Measurements from ENCODE around the gene ARHGAP35.
"Not testable (repeated sequence)": the region's sequence is repeated elsewhere in the genome, so short reads cannot be mapped to it uniquely, and the experiment has no call there.

The ARHGAP35 gene

DNA sequence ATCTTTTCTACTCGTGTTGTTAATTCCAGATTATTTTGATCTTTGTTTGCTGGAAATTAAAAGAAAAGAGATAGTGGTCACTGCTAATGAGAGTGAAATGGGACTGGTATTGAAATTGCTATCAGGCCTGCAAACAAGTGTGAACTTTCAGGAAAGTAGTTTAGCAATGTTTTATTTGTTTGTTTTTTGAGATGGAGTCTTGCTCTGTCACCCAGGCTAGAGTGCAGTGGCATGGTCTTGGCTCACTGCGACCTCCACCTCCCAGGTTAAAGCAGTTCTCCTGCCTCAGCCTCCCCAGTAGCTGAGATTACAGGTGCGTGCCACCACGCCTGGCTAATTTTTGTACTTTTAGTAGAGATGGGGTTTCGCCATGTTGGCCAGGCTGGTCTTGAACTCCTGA is 10.4 kb downstream of the ARHGAP35 start:
- DNase-seq (ENCODE audit: low read depth) = not testable (repeated sequence)

DNA sequence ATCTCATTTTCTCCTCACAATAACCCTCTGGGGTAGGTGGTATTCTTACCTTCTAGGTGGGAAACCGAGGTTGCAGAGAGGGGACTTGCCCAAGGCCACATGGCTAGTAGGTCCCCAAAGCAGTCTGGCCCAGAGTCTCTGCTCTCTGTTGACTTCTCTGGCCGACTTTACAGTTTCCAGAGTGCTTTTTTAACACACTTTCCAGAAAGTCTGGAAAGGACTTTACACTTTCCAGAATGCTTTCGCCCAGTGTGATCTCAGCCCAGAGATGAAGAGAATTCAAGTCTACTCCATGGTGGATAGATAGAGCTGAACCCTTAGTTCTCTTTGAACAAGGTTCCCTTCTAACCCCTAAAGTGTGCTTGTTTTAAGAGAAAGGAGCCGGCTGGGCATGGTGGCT is 12.2 kb downstream of the ARHGAP35 start:
- no peak for DNase-seq (ENCODE audit: low read depth)

DNA sequence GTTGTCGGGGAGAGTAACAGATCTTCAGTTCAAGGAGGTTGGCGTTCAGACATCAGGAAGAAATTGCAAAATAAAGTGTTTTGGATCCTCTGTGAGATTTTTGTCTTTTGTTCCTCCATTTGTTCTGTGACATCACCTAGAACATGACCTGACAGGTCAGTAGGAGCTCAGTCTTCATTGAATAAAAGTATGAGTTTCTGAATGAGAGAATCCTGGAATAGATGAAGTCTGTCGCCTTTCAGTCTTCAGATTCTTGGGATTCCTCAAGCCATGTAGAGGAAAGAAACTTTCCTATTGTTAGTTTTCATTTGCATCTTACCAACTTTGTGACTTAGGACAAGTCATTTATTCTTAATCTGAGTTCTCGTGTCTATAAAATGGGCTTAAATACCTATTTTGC is 14.4 kb downstream of the ARHGAP35 start:
- DNase-seq (ENCODE audit: low read depth) = no peak

DNA sequence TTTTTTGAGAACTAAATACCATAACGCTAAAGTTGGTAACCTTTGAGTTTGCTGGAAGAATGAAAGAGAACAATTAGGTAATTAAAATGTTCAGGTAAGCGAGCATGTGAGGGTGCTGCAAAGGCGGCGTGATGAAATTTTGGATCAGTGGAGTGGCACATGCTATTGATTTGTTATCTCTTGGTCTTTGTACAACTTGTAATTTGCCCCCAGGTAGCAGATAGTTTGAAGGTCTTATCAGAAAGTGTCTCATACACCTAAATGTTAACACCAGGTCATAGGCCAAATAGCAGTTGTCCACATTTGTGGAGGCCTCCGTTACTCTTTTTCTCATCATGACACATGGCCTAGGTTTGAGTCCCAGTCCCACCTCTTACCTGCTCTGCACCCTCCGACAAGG is 14.9 kb downstream of the ARHGAP35 start:
- no peak for DNase-seq (ENCODE audit: low read depth)

DNA sequence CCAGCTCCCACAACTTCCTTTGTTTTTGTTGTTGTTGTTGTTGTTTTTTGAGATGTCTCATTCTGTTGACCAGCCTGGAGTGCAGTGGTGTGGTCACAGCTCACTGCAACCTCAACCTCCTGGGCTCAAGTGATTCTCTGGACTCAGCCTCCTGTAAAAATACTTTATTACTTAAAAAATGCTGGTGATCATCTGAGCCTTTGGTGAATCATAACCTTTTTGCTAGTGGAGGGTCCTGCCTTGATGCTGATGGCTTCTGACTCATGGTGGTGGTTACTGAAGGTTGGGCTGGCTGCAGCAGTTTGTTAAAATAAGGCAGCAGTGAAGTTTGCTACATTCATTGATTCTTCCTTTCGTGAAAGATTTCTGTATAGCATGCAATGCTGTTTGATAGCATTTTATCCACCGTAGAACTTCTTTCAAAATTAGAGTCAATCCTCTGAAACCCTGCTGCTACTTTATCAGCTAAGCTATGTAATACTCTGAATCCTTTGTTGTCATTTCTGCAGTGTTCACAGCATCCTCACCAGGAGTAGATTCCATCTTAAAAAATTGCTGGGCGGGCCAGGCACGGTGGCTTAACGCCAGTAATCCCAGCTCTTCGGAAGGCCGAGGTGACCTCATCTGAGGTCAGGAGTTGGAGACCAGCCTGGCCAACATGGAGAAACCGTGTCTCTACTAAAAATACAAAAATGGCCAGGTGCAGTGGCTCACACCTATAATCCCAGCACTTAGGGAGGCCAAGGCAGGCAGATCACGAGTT is 18.0 kb downstream of the ARHGAP35 start:
- peak; percentile 87 for DNase-seq (ENCODE audit: low read depth)

DNA sequence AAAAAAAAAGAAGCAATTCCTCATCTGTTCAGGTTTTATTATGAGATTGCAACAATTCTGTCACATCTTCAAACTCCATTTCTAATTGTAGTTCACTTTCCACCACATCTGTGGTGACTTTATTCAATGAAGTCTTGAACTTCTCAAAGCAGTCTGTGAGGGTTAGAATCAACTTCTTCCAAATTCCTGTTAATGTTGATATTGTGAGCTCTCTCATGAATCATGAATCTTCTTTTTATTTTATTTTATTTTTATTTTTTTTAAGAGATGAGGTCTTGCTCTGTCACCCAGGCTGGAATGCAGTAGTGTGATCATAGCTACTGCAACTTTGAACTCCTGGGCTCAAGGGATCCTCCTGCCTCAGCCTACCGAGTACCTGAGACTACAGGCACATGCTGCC is 19.6 kb downstream of the ARHGAP35 start:
- no peak for DNase-seq (ENCODE audit: low read depth)

DNA sequence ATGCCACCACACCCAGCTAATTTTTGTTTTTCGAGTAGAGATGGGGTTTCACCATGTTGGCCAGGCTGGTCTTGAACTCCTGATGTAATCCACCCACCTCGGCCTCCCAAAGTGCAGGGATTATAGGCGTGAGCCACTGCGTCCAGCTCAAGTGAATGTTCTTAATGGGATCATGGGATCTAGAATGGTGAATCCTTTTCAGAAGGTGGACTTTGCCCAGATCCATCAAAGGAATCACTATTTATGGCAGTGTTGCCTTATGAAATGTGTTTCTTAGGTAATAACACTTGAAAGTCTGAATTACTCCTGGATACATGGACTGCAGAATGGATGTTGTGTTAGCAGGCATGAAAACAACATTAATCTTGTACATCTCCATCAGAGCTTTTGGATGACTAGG is 20.3 kb downstream of the ARHGAP35 start:
- DNase-seq (ENCODE audit: low read depth) = no peak

DNA sequence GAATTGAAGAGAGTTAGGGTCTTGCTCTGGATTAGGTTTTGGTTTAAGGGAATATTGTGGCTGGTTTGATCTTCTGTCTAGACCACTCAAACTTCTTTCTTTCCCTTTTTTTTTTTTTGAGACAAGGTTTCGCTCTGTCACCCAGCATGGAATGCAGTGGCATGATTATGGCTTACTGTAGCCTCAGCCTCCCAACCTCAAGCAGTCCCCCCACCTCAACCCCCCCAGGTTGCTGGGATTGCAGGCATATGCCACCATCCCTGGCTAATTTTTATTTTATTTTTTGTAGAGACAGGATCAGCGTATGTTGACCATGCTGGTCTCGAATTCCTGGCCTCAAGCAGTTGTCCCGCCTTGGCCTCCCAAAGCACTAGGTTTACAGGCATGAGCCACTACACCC is 21.2 kb downstream of the ARHGAP35 start:
- DNase-seq (ENCODE audit: low read depth) = no peak

DNA sequence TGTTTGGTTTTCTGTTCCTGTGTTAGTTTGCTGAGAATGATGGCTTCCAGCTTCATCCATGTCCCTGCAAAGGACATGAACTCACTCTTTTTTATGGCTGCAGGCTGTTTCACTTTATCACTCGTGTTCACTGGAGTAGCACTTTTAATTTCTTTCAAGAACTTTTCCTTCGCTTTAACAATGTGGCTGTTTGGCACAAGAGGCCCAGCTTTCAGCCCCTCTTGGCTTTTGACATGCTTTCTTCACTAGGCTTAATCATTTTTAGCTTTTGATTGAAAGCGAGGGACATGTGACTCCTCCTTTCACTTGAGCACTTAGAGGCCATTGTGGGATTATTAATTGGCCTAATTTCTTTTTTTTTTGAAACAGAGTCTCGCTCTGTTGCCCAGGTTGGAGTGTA is 22.0 kb downstream of the ARHGAP35 start:
- not testable (repeated sequence) for DNase-seq (ENCODE audit: low read depth)

DNA sequence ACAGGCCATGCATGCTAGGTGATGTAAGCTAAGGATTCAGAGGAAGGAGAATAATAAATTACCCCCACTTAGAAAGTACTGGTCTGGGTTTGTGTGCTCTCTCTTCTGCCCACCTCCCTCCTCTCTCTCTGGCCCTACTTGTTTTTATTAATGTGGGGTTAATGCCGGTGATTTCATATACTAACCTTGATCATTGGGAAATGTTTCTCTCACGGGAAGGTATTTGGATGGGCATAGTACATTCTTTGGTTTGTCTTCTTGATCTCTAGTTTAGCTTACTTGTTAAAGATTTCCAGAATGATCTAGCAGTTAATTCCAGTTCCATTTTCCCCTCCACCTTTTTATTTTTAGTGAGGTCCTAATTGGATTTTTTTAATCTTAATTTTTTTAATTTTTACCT is 24.6 kb downstream of the ARHGAP35 start:
- DNase-seq (ENCODE audit: low read depth) = peak; percentile 50

DNA sequence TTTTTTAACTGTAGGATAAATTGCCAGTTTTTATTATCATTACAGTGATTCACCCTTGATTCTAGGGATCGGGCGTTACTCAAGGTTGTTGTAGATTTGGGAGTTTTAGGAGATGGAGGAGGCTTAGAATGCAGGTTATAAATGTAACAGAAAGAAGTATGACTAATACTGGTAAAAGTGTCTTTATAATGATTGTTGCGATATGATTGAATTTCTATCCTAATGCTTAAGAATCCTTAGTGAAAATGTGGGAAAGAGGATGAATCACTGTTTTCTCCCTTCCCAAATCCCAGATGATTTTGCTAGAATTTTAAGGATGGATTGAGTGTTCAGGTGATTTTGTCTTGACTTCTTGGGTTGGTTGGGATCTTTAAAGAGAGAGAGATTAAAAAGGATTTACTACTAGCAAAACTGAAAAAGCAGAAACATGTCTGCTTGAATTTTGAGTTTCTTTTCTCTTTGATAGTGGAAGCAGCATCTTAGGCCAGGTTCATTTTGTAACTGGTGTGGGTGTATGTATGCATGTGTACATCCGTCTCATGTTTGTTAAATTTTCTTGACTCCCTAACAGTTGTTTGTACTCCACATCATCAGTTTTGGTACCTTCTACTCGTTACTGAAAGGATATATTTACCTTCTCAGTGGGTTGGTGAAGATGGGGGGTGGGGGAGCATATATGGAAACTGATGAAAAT is 25.9 kb downstream of the ARHGAP35 start:
- peak; percentile 33 for DNase-seq (ENCODE audit: low read depth)

DNA sequence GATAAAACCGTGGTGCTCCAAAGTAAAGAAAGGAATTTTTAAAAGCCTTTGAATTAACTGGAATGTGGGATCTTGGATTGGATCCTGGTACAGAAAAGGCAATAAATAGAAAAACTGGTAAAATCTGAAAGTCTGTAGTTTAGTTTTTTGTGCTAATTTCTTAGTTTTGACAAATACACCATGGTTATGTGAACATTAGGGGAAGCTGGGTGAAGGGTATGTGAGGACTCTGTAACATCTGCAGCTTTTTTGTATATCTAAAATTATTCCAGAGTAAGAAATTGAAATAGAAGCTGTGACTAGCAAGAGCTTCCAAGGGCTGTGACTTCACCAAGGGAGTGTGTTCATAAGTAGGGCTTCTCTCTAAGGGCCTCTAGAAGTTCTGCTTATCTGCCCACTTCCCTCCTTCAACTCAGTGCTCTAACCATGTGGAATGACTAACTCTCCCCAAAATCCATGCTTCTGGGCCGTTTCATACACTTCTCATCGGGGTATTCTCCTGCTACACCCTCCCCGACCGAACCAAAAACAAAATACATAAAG is 26.5 kb downstream of the ARHGAP35 start:
- DNase-seq (ENCODE audit: low read depth) = no peak

DNA sequence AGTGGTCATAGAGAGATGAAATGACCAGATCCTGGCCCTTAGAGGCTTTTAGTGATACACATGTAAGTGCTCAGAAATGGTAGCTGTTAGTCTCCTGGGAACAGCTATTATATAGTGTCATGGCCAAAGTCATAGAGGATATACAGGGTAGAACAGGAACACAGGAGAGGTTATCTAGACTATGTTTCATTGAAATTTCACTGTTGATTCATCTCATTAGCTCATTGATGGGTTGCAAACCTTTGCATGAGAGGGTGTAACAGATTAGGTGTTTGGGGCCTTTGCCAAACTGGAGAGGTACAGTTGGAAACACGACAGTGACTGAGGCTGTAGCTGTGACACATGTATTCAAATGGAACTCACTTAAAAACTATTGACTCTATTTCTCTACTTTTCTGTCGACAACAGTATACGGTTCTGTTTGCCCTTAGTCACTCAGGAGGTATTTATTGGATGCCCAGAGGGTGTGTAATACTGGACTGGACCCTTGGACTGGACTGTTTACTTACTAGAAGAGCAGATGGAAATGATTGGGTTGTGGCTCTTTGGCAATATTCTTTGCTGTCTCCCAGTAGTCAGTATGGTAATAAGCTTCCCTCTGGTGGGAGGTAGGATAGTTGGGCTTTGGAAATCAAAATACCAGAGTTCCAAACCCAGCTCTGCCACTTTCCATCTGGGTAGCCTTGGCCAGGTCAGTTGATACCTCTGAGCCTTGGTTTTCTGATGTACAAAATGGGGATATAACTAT is 29.8 kb downstream of the ARHGAP35 start:
- peak; percentile 76 for DNase-seq (ENCODE audit: low read depth)

DNA sequence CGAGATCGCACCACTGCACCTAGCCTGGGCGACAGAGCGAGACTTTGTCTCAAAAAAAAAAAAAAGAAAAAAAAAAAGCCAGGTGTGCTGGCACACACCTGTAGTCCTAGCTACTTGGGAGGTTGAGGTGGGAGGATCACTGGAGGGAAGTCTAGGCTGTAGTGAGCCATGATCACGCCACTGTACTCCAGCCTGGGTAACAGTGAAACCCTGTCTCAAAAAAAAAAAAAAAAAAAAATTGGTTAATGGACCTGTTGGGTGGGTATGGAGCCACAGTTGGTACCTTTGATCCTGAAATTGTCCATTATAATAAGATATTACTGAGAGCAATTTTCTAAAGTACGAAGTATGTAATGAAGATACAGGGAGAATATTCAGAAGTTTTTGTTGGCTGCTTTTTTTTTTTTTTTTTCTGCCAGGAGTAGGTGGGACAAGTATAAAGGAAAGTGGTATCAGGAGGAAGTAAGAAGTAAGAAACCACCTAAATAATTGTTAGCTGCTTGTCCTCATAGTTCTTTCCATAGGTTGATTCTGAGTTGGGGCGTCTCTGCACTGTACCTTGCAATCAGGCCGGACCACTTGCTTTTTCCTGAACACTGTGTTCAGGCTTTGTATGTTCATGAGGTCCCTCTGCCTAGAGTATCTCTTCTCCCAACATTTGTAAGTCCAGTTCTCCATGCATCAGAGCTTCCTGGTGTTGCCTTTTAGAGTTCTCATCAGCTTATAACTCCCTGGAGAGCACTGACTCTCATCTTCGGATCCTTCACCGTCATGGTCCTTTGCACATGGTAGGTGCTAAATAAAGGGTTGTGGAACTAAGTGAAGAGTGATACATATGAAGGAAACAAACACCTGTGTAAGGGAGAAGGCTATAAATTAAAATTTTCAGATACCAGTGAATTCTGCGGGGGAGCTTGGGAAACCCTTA is 31.7 kb downstream of the ARHGAP35 start:
- no peak for DNase-seq (ENCODE audit: low read depth)

DNA sequence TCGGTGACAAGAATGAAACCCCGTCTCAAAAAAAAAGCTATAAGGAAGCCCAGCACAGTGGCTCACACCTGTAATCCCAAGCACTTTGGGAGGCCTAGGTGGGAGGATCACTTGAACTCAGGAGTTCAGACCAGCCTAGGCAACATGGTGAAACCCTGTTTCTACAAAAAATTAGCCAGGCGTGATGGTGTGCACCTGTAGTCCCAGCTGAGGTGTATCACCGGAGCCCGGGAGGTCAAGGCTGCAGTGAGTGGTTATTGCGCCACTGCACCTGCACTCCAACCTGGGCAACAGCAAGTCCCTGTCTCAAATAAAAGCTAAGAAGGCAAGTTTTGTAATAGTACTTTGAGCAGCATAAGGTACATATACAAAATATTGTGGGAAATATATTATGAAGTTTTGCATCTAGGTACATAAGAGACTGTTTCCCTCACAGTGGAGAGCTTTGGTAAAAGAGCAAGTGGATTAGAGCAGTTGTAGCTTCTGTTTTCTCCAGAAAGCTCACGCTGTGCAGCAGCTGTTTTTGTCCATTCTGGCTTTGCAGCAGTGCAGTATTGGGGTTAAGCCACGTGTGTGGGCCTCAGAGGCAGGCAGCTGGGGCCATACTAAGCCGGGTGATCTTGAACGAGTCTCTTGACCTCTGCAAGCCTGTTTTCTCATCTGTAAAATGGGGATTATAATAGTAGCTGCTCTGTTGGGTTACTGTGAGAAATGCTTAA is 35.4 kb downstream of the ARHGAP35 start:
- DNase-seq (ENCODE audit: low read depth) = no peak

DNA sequence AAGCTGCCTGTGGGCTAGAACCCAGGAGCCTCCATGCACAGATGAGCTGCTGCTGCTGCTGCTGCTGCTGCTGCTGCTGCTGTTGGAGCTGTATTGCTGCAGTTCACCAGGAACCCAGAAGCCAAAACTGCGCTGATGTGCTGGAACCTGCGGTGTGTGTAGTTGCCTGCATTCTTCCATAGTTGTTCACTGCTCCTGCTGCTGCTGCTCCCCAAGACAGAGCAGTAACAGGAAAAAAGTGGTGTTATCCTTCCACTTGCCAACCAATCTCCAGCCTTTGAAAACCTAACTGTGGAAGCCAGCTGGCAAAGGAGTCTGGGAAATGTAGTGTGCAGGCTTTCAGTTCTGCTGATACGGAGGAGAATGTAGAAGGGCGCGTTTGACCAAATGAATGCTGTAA is 37.9 kb downstream of the ARHGAP35 start:
- peak; percentile 90 for DNase-seq (ENCODE audit: low read depth)

DNA sequence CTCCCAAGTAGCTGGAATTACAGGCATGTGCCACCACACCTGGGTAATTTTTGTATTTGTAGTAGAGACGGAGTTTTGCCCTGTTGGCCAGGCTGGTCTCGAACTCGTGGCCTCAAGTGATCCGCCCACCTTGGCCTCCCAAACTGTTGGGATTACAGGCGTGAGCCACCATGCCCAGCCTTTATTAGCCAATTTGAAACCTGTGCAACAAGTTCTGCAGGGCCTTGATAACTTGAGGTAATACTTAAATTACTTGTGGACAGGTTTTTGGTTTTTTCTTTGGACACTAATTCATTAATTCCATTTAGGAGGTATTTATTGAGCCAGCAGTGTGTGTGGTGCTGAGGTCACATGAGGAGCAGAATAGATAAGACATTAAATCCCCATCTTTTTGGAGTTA is 39.5 kb downstream of the ARHGAP35 start:
- DNase-seq (ENCODE audit: low read depth) = no peak

DNA sequence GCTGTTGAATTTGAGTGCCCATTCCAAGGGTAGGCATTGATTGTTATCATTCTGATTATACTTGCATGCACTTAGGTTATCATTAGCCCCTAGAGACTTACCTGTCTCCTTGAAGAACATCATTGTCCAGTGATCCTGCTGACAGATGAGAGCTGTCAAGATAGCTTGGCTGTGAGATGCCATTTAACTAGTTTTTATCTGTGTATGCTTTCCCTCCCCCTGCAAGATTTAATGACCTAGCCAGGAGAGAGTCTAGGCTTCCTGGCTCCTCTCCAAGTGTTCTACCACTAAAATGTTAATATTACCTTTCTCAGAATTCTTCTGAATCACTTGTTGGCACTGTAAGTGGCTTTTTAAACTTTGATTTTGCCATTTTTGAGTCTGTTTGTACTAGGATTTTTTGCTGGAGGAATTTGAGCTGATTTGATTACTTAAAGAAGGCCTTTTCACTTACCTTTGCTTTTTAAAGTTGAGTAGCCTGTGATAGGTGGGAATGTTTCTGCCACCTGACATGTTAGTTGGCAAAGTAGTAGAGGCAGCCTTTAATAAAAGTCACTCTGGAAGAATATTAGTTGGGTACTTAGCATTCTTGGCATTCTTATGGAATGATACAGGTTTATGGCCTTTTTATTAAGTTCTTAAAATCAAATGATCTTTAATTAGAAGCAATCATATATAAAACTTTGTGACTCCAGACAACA is 41.1 kb downstream of the ARHGAP35 start:
- DNase-seq (ENCODE audit: low read depth) = no peak

DNA sequence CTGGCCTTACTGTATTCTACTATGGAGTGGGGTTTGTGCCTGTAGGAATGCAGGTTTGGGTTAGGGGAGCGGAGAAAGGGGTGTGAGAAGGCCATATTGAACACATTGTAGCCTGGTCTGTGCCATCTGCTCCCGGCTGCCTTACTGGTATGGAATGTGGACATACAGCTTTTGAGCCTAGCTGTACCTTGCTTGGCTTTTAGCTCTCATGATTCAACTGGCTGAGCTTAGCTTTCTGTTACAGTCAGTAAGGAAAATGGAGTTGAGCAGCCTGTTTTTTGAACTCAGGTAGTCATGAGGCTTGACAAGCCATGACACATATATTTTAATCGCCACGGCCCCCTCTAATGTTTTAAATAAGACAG is 41.6 kb downstream of the ARHGAP35 start:
- no peak for DNase-seq (ENCODE audit: low read depth)

DNA sequence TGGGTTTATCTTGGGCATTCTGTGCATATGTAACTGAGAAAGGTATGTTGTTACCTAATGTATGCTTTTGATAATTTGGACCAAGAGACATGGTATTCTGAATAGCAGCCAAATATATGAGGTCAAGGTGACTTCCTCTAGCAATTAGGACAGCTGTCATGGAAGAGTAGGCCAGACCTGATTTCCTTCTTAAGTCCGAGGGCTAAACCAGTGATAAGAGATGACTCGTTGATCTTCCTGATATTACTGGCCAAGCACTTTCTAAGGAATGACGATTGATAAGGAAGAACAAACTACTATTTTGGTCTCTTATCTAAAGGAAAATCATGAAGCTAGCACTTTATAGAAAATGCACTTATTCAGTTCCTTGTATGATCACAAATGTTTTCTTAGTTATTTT is 42.7 kb downstream of the ARHGAP35 start:
- DNase-seq (ENCODE audit: low read depth) = no peak
